HEK293 (cell line): ENCODE data around the gene POMP.

Source experiments
- CTCF ChIA-PET: fragments of 350-600 bp; formaldehyde crosslinking; extraction: SDS; loops from one replicate; lab custom pipeline; 2021; ENCODE audit warnings: antibody characterized with exemption; lab: Yijun Ruan, JAX
- POLR2A ChIA-PET: fragments of 300-600 bp; formaldehyde crosslinking; extraction: SDS; loops from one replicate; lab custom pipeline; 2020; ENCODE audit warnings: antibody characterized with exemption, inconsistent platforms; lab: Yijun Ruan, JAX
- H3K27ac ChIP-seq: fragments of 200-500 bp; sonication (Bioruptor generic); 2 replicates; pipeline ENCODE4 v1.5.1; 2014; ENCODE audit warnings: low read depth, low read length, control low read depth, inconsistent platforms; ENCODE audit errors: extremely low read depth
- H3K36me3 ChIP-seq, 2 experiments: fragments of 200-500 bp in 1 of 2; sonication (Bioruptor generic) in 1 of 2; 1 replicate in 1 of 2; 2 replicates in 1 of 2; pipeline ENCODE4 v1.5.1; 2014 to 2017; ENCODE audit warnings: inconsistent platforms in 2 of 2, low read length in 2 of 2; ENCODE audit not compliant: control insufficient read depth in 2 of 2, insufficient read depth in 1 of 2
- H3K4me1 ChIP-seq: fragments of 200-500 bp; sonication (Bioruptor generic); 2 replicates; pipeline ENCODE4 v1.5.1; 2014; ENCODE audit warnings: mild to moderate bottlenecking, low read length, inconsistent platforms; ENCODE audit not compliant: control insufficient read depth, insufficient read depth
- H3K4me3 ChIP-seq: 2 replicates; pipeline ENCODE4 v1.5.1; 2011; ENCODE audit warnings: low read depth, mild to moderate bottlenecking, control low read depth, low read length, moderate library complexity
- H3K9me3 ChIP-seq: fragments of 200-500 bp; sonication (Bioruptor generic); 2 replicates; pipeline ENCODE4 v1.5.1; 2014; ENCODE audit warnings: low read depth, low read length, inconsistent platforms; ENCODE audit not compliant: control insufficient read depth, insufficient read depth
- SALL2 ChIP-seq: fragments of 450-650 bp; formaldehyde crosslinking; IDR thresholded peaks from 2 replicates; pipeline ENCODE4 v1.5.0; 2017; ENCODE audit warnings: missing biosample characterization, mild to moderate bottlenecking, missing genetic modification characterization, borderline replicate concordance
- YY2 ChIP-seq: fragments of 450-650 bp; formaldehyde crosslinking; IDR thresholded peaks from 2 replicates; pipeline ENCODE4 v1.5.1; 2016; ENCODE audit warnings: missing biosample characterization, missing genetic modification characterization
- ZFP69B ChIP-seq: fragments of 450-650 bp; formaldehyde crosslinking; IDR thresholded peaks from 2 replicates; pipeline ENCODE4 v1.5.1; 2016; ENCODE audit warnings: missing biosample characterization, missing genetic modification characterization
- ZNF112 ChIP-seq: fragments of 450-650 bp; formaldehyde crosslinking; IDR thresholded peaks from 2 replicates; pipeline ENCODE4 v1.5.0; 2017; ENCODE audit warnings: missing biosample characterization, missing genetic modification characterization
- ZNF121 ChIP-seq: fragments of 450-650 bp; formaldehyde crosslinking; IDR thresholded peaks from 2 replicates; pipeline ENCODE4 v1.5.1; 2016; ENCODE audit warnings: missing biosample characterization, missing genetic modification characterization
- ZNF169 ChIP-seq: fragments of 450-650 bp; formaldehyde crosslinking; IDR thresholded peaks from 2 replicates; pipeline ENCODE4 v1.5.1; 2016; ENCODE audit warnings: missing biosample characterization, missing genetic modification characterization
- ZNF394 ChIP-seq: fragments of 450-650 bp; formaldehyde crosslinking; IDR thresholded peaks from 2 replicates; pipeline ENCODE4 v1.5.1; 2016; ENCODE audit warnings: missing biosample characterization, missing genetic modification characterization, mild to moderate bottlenecking, moderate library complexity, borderline replicate concordance
- ZNF510 ChIP-seq: fragments of 450-650 bp; formaldehyde crosslinking; IDR thresholded peaks from 2 replicates; pipeline ENCODE4 v1.5.1; 2018; ENCODE audit warnings: mild to moderate bottlenecking, missing genetic modification characterization, missing biosample characterization; ENCODE audit not compliant: insufficient replicate concordance
- ZNF544 ChIP-seq: fragments of 450-650 bp; formaldehyde crosslinking; IDR thresholded peaks from 2 replicates; pipeline ENCODE4 v1.5.0; 2017; ENCODE audit warnings: missing biosample characterization, missing genetic modification characterization
- ZNF585B ChIP-seq: fragments of 450-650 bp; formaldehyde crosslinking; IDR thresholded peaks from 2 replicates; pipeline ENCODE4 v1.5.1; 2016; ENCODE audit warnings: missing biosample characterization, missing genetic modification characterization
- ZNF623 ChIP-seq: fragments of 450-650 bp; formaldehyde crosslinking; IDR thresholded peaks from 2 replicates; pipeline ENCODE4 v1.5.1; 2016; ENCODE audit warnings: missing biosample characterization, missing genetic modification characterization
- ZNF624 ChIP-seq: fragments of 450-650 bp; formaldehyde crosslinking; IDR thresholded peaks from 2 replicates; pipeline ENCODE4 v1.5.1; 2017; ENCODE audit warnings: missing biosample characterization, missing genetic modification characterization
- ZNF629 ChIP-seq: fragments of 450-650 bp; formaldehyde crosslinking; IDR thresholded peaks from 2 replicates; pipeline ENCODE4 v1.5.1; 2017; ENCODE audit warnings: missing biosample characterization, missing genetic modification characterization
- TF ChIP-seq, protein P1 (sequence below): fragments of 450-650 bp; IDR thresholded peaks from 2 replicates; pipeline ENCODE4 v1.5.1; 2018; ENCODE audit warnings: missing biosample characterization, mild to moderate bottlenecking, missing genetic modification characterization
- TF ChIP-seq, protein P2 (sequence below): fragments of 450-650 bp; formaldehyde crosslinking; IDR thresholded peaks from 2 replicates; pipeline ENCODE4 v1.5.1; 2016; ENCODE audit warnings: missing biosample characterization, missing genetic modification characterization
- TF ChIP-seq, protein P3 (sequence below): fragments of 450-650 bp; formaldehyde crosslinking; IDR thresholded peaks from 2 replicates; pipeline ENCODE4 v1.5.1; 2016; ENCODE audit warnings: missing biosample characterization, missing genetic modification characterization
- TF ChIP-seq, protein P4 (sequence below): fragments of 450-650 bp; formaldehyde crosslinking; IDR thresholded peaks from 2 replicates; pipeline ENCODE4 v1.5.1; 2017; ENCODE audit warnings: missing biosample characterization, missing genetic modification characterization

POMP gene

DNA sequence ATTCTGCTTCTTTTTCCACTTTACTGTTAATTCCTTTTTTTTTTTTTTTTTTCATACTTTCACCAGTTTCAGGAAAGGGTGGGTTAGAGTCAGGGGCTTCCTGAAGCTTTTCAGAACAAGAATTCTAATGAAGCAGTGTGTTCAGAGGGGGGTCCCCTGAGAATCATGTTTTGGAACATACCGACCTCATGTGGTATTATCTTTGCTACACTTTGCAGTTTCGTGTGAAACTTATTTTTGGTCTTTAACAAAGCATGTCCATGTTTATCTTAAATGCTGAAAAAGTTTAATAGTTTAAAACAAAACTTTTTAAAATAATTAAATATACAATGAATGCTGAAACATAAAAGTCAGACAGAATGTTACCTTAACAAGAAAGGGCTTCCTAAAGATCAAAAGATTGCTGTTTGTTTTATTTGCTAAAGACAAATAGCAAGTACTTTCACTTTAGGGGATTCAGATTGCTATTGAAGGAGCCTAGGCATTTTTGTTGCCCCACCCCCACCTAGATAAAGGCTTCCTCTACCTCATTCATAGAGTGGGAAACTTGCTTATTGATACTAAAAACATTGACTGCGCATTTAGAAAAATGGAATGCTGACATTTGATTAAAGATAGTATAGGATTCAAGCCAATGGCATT, 21.1 kb upstream of the POMP start:
- ChIA-PET CTCF (interaction anchor here (0.6 to 0.7 kb wide), 3 partner anchors 56 to 684 kb away, joined by 3 to 4 read pairs (median 3); no protein-coding TSS in a partner anchor), POLR2A (interaction anchor here (0.7 kb wide), 1 partner anchor 509 kb away, joined by 3 read pairs; no protein-coding TSS in a partner anchor)
- Histone ChIP-seq H3K27ac (no peak overlapping the region), H3K9me3 (no peaks in the 10 kb centered on the region), H3K4me3 (no peak overlapping the region), H3K4me1 (no peaks in the 10 kb centered on the region), H3K36me3 (no peaks in the 10 kb centered on the region)
- TF ChIP-seq ZNF629: no peak
- no peak for TF ChIP-seq ZNF585B (tag by site-specific recombination)
- TF ChIP-seq, protein P1, sequence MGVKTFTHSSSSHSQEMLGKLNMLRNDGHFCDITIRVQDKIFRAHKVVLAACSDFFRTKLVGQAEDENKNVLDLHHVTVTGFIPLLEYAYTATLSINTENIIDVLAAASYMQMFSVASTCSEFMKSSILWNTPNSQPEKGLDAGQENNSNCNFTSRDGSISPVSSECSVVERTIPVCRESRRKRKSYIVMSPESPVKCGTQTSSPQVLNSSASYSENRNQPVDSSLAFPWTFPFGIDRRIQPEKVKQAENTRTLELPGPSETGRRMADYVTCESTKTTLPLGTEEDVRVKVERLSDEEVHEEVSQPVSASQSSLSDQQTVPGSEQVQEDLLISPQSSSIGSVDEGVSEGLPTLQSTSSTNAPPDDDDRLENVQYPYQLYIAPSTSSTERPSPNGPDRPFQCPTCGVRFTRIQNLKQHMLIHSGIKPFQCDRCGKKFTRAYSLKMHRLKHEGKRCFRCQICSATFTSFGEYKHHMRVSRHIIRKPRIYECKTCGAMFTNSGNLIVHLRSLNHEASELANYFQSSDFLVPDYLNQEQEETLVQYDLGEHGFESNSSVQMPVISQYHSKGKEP (tag by site-specific recombination): no peak
- TF ChIP-seq ZNF112 (tag by site-specific recombination): no peak
- no peak for TF ChIP-seq ZNF544 (tag by site-specific recombination)
- no peak for TF ChIP-seq ZFP69B (tag by site-specific recombination)
- TF ChIP-seq ZNF121: no peak
- no peak for TF ChIP-seq ZNF169 (tag by site-specific recombination)
- no peak for TF ChIP-seq ZNF623
- TF ChIP-seq ZNF394 (tag by site-specific recombination): no peak
- no peak for TF ChIP-seq SALL2 (tag by site-specific recombination)
- no peak for TF ChIP-seq ZNF510
- TF ChIP-seq ZNF624 (tag by site-specific recombination): no peak
- TF ChIP-seq, protein P2, sequence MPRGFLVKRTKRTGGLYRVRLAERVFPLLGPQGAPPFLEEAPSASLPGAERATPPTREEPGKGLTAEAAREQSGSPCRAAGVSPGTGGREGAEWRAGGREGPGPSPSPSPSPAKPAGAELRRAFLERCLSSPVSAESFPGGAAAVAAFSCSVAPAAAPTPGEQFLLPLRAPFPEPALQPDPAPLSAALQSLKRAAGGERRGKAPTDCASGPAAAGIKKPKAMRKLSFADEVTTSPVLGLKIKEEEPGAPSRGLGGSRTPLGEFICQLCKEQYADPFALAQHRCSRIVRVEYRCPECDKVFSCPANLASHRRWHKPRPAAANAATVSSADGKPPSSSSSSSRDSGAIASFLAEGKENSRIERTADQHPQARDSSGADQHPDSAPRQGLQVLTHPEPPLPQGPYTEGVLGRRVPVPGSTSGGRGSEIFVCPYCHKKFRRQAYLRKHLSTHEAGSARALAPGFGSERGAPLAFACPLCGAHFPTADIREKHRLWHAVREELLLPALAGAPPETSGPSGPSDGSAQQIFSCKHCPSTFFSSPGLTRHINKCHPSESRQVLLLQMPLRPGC (tag by site-specific recombination): no peak
- TF ChIP-seq, protein P3, sequence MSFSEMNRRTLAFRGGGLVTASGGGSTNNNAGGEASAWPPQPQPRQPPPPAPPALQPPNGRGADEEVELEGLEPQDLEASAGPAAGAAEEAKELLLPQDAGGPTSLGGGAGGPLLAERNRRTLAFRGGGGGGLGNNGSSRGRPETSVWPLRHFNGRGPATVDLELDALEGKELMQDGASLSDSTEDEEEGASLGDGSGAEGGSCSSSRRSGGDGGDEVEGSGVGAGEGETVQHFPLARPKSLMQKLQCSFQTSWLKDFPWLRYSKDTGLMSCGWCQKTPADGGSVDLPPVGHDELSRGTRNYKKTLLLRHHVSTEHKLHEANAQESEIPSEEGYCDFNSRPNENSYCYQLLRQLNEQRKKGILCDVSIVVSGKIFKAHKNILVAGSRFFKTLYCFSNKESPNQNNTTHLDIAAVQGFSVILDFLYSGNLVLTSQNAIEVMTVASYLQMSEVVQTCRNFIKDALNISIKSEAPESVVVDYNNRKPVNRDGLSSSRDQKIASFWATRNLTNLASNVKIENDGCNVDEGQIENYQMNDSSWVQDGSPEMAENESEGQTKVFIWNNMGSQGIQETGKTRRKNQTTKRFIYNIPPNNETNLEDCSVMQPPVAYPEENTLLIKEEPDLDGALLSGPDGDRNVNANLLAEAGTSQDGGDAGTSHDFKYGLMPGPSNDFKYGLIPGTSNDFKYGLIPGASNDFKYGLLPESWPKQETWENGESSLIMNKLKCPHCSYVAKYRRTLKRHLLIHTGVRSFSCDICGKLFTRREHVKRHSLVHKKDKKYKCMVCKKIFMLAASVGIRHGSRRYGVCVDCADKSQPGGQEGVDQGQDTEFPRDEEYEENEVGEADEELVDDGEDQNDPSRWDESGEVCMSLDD (tag by site-specific recombination): no peak
- TF ChIP-seq, protein P4, sequence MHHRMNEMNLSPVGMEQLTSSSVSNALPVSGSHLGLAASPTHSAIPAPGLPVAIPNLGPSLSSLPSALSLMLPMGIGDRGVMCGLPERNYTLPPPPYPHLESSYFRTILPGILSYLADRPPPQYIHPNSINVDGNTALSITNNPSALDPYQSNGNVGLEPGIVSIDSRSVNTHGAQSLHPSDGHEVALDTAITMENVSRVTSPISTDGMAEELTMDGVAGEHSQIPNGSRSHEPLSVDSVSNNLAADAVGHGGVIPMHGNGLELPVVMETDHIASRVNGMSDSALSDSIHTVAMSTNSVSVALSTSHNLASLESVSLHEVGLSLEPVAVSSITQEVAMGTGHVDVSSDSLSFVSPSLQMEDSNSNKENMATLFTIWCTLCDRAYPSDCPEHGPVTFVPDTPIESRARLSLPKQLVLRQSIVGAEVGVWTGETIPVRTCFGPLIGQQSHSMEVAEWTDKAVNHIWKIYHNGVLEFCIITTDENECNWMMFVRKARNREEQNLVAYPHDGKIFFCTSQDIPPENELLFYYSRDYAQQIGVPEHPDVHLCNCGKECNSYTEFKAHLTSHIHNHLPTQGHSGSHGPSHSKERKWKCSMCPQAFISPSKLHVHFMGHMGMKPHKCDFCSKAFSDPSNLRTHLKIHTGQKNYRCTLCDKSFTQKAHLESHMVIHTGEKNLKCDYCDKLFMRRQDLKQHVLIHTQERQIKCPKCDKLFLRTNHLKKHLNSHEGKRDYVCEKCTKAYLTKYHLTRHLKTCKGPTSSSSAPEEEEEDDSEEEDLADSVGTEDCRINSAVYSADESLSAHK (tag by site-specific recombination): no peak
- TF ChIP-seq YY2 (tag by site-specific recombination): no peak
